Middle frontal gyrus (tissue), 1 donor: ENCODE data around the gene AQP12A.
"Not testable (repeated sequence)": the region's sequence is repeated elsewhere in the genome, so short reads cannot be mapped to it uniquely, and the experiment has no call there.

Experiments
- DNase-seq: peaks from one replicate; pipeline ENCODE4 v3.0.0-alpha.2; 2015; ENCODE audit warnings: low spot score; ENCODE audit errors: extremely low spot score

AQP12A gene

DNA sequence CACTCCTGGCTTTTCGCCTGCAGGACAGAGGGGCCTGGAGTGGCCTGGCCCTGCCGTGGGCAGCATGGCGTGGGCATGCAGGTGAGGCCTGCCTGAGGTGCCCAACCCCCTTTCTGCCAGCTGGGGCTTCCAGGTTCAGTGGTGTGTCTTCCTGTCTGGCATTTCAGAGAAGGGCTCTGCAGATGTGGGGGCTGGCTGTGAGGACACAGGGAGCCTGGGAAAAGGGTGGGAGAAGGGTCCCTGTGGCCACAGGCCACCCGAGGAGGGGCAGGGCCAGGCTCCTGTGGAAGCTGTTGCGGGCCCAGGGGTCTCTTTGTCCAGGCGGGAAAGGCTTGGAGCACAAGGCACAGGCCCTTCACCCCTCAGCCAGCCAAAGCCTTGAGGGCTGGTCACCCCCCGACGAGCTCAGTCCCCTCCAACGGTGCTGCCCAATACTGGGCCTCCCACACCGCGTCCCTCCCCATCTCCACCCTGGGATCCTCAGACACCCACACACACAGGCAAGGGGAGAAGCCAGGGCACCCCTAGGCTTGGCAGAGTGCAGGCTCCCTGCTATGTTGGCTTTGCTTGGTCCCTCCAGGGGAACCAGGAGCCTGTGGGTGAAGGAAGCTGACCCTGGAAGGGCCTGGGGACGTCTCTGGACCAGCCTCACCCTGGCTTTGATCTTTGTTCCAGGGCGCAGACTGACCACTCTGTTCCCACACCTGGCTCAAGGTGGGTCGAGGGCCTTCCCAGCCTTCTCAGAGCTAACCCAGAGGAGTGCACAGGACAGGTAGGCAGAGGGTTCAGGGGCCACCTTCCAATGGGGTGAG is 3.7 kb upstream of the AQP12A start:
- no peak for DNase-seq

DNA sequence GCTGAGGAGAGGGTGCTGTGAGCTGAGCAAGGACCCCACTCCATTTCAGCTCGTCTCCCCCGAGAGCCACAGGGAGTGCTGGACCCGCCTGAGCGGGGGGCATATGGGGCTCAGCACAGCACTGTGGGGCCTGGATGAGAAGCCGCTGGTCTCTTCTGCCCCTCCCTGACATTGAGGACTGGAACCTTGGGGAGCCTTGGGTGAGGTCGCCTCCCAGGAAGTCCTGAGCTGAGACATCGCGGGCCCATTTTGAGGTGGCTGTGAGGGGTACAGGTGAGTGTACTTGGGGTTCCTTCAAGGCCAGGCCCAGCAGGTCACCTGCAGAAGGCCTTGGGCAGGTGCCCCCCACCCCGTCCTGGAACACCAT is 3.1 kb upstream of the AQP12A start:
- DNase-seq = no peak

DNA sequence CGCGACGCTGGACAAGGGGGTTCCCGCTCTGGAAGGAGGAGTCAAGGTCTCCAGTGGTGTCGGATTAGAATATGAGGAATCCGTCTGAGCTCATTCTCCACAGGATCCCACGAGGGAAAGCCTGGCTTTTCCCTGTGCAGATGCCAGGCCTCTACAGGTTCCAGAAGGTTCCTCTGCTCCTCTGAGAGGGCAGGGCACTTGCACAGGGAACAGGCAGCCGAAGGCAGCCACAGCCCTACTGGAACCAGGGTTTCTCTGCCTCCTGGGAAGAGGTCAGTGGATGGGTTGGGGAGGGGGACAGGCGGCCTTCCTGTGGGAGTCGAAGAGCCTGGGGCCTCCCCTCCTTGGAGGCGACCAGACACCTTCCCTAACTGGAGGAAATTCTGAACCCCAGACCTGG is 1.7 kb upstream of the AQP12A start:
- no peak for DNase-seq

DNA sequence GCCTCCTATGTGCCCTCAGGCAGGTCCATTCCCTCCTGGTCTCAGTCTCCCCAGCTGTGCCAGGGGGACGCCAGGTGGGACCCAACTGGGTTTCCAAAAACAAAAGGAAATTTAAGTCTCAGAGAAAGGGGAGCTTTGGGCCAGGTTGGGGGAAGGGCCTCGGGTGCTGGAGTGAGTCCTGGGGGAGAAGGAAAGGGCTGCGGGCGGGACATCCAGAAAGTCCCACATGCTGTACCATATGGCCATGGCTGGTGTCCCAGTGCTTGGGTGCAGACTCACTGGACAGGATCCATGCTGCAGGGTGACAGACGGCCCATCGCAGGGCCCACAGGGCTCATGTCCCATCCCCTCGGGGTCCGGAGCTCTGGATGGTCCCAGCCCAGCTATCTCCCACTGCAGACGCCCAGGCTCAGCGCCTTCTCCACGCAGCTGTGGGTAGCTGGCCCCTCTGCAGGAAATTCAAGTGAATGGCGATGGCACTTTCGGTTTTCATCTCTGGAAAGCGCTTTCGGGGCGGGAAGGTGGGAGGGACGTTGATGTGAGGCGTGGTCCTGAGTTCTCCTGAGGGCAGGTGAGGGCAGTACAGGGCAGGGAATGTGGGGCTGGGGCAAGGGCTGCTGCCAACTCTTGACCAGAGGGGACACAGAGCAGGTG is 1.1 kb upstream of the AQP12A start:
- not testable (repeated sequence) for DNase-seq

DNA sequence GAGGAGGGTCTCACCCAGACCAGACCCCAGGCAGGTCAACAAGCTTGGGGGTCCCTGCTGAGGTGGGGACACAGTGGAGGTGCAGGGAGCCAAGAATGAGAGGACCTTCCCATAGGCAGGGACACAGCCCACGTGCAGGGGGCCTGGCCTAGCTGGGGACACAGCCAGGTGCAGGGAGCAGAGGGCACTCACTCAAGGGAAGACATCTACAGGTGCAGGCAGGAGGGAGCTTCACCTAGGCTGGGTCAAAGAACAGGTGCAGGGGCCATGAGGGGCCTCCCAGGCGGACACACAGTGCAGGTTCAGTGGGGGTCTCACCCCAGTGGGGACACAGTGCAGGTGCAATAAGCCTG is 615 bp upstream of the AQP12A start:
- not testable (repeated sequence) for DNase-seq

DNA sequence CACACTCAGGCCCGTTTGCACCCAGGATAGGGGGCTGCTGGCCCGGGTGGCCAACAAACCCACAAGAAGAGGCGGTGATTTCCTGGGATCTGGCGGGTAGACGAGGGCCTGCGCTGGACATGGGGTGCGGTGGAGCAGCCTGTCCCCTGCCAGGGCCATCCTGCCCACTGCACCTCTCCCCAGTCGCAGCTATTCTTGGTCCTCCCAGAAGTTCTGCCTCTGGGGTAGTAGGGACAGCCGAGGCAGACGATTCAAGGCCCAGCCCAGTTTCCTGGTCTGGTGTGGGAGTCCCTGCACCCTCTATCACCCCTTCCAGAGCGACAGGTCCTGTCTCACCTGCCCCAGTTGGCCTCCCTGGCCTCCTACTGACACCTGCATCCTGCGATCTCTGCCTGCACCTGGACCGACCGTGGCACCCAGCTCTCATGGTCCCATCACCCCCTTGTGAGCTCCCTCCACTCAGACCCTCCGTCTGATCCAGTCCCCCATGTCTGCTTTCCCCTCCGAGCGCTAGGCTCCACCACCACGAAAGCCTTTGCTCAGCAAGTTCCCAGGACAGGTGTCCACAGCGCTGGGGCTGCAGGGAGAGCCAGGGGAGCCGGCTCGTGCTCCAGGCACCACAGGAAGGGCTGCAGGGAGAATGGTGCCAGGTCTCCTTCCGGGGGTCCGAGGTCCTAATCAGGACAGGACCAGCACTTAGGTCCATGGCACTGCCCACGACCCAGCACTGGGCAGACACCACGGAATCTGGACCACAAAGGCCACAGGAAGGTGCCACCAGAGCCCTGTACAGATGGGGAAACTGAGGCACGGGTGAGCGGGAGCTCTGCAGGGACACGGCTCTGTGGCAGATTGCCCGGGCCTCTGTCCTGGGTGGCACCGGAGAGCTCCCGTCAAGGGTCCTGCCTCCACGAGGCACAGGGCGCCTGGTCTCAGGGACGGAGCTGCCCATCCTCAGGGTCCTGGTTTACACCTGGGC is 1.2 kb downstream of the AQP12A start:
- not testable (repeated sequence) for DNase-seq

DNA sequence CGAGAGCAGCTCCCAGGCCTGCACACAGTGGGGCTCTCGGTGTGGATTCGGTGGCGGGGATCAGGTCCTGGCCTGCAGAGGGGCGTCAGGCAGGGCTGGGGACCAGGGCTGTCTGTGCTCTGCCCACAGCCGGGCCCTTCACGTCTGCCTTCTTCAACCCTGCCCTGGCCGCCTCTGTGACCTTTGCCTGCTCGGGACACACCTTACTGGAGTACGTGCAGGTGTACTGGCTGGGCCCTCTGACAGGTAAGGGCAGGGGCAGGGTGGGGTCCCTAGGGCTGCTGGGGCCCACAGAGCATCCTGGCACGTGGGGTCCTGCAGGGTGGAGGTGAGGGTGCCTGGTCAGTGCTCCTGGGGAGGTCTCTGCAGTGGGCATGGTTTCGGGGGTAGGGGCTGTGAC is 2.6 kb downstream of the AQP12A start:
- not testable (repeated sequence) for DNase-seq

DNA sequence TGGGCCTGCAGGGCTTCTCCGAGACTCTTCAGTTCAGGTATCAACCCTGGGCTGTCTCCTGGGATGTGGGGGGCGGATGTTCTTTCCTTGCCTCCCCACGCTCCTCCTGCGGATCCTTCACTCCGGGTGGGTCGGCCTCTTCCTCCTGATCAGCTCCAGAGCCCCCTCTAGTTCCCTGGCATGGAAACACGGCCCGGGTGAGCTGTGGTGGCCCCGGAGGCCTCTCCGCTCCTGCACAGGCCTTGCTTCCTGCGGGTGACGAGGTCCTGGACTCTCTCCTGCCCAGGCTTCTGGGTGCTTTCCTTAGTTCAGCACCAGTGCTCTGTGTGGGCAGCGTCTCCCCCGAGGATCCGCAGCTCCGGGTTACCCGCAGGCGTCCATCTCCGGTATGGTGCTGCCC is 3.9 kb downstream of the AQP12A start:
- DNase-seq = not testable (repeated sequence)

DNA sequence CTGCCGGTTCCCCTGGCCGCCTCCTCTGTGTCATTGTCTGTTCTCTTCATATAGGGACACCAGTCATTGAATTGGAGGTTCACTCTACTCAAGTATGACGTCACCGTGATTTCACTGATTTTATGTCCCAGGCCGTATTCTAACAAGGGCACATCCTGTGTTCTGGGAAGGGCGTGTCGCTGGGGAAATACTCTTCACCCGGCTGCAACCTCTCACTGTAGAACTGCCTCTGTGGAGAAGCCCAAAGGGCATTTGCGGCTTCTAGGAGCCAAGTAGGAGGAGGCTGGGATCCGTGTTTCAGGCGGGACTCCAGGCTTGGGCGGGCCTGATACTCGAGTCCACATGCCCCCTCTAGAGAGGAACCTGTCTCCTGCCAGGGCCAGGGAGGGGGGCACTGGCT is 4.8 kb downstream of the AQP12A start:
- not testable (repeated sequence) for DNase-seq

DNA sequence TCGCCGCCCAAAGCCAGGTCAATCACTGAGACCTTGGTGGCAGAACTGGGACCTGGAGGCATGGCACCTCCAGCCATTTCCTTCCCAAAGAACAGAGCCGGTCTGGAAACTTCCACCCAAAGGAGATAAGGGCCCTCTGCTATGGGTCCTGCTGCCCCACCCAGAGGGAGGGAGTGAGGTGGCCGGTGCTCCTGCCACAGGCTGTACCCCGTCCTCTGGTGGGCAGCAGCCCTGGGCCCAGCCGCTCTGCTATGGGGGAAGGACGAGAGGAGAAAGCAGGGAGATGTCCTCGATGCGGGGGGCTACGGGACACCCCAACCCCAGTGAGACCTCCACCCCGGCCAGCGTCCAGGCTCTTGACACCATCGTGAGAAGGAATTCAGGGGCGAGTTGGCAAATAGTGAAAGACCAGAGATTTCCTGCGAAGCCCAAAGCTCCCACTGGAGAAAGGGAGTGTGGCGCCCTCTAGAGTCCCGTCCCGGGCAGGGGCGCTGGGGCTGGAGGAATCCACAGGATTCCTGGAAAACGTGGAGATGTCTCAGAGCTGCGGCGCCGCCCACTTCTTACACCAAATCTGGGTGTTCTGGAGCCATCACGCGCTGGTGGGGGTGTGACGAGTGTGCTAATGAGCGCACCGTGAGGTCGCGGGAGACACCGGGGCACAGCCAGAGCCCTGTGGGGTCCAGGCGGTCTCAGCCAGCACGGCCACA is 7.3 kb downstream of the AQP12A start:
- not testable (repeated sequence) for DNase-seq

DNA sequence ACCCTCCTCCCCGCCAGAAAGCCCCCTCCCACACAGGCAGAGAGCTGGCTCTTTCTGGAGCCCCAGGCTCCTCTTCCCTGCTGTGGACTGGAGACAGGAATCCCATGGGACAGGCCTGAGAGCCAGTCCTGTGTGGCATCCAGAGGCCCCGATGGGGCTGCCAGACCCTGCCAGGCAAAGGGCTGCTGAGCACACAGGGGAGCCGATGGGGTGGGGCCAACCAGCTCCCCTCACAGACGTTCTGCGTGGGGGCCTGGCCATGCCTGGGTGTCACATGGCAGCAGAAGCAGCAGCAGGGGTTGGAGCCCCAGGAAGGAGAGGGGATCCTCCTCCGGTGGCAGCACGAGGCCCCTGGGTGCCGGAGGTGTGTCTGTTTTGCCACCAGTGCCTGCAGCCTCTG is 8.2 kb downstream of the AQP12A start:
- not testable (repeated sequence) for DNase-seq

DNA sequence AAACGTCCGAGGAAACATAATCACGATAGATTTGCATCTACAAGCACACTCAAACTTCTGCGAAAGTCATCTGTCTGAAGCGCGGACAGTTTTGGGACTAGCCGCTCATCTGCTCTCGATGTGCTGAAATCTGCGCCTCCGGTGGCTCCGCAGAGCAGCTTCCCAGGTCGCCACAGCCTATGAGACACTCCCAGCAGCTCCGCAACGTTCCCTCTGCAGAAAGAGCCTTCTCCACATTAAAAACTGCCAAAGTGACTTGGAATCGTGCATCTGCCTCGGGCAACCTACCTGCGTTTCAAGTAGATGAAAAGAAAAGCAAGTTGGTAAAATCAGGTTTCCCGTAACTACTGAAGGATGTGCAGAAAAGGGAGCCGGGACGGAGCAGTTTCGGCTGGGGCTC is 8.9 kb downstream of the AQP12A start:
- not testable (repeated sequence) for DNase-seq

DNA sequence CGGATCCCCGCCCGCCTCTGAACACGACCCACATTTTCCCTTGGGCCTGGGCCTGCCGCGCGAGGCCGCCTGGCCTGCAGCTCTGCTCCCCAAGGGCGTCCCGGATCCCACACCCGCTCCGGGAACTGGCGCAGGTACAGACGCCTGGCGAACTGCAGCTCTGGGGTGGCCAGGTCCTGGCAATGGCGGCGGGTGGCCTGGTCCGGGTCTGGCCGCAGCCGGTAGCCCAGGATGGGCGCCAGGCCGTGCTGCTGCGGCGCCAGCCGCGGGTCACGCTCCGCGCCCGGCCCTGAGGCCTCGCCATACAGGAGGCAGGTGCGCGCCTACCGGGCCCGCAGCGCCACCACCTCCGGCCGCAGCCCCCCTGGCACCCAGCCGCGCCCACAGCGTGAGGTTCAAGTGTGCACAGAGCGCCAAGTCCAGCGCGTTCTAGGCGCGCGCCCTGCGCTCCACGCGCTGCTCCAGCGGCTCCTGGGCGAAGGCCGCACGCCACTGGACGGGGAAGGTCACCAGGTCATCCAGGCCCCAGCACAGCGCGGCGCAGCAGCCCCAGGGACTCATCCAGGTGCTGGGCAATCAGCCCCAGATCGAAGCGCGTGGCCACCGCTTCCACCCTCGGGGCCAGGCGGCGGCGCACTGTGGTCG is 9.5 kb downstream of the AQP12A start:
- no peak for DNase-seq

DNA sequence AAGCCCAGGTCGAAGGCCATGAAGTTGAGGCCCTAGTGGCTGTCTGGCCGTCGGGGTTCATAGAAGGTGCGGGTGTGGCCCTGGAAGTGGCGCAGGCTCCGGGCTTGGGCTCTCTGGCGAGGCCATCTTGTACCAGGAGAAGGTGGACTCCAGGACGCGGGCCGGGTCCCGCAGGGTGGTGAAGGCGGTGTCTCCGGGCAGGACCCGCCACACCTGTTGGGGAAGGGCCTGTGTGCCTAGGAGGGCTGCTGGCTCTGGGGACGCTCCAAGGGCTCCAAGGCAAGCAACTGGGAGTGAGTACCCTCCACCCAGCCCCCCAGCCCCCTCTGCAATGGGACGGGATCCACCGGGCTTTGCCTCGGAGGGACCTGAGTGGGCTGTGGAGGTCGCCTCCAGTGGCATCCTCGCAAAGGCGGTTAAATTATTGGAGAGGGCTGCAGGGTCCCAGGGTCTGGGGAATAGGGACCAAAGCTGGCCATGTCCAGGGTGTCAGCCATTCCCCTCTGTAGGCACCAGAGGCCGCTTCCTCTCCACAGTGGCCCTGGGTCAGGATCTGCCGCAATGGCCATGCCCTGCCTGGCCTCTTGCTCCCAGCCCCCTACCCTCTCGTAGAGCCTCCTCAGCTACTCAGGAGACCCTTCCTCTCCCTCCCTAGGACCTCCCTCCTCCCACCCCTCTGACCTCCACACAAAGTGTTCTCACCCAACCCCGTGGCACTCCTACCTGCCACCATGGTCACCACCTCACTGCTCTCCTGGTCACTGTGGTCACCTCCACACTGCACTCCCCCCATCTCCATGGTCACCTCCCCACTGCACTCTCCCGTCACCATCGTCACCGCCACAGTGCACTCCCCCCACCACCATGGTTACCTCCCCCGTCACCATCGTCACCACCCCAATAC is 10.3 kb downstream of the AQP12A start:
- DNase-seq = no peak

DNA sequence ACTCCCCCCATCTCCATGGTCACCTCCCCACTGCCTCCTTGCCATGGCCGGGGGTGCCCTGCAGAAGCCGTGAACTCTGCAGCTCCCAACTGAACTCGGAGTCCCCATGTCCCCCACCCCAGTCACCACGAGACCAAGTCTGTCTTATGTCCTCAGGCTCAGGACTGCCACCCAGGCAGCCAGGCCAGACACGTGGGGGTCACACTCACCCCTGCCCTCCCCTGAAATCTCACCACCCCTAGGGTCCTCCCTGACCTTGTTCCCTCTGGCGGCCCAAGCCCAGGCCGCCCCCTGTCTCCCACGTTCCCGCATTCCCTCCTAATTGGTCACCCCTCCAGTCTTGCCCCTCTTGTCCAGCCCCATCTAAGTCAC is 11.0 kb downstream of the AQP12A start:
- no peak for DNase-seq

DNA sequence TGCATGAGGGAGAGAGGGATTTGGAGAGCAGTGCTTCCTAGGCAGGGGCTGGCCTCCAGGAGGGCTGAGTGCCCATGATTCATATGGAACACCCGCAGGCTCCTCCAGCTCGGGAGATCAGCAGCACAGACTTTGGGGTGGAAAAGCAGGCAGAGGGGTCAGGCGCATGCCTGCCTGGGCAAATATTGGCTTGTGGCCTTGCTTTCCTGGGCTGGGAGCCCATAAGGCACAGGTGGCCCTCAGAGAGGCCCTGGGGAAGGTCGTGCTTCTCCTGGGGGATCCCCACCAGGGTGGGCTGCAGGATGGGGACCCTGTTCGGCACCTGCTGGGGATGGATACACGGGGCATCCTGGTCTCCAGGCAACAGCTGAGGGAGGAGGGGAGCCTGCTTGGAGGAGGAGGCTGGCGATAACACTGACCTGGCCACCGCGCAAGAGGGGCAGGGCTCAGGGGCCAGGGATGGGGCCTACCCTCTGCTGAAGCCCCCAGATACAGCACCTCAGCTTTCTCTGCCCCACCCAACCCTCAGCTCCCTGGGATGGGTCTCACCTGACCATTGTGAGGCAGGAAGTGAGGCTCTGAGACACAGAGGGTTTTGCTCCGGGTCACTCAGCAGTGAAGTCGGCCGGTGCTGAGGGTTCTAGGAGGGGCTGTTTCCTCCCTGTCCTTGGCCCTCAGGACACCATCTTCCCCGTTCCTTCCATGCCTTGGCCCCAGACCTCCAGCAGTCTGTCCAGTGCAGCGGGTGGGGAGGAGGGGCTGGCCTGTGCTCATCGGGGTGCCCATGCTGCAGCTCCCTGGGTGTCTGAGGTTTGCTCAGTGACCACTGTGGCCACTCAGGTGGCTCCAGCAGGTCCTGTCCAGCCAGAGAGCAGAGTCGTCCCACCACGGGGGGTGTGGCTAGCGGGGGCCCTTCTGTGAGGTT is 12.0 kb downstream of the AQP12A start:
- DNase-seq = no peak

DNA sequence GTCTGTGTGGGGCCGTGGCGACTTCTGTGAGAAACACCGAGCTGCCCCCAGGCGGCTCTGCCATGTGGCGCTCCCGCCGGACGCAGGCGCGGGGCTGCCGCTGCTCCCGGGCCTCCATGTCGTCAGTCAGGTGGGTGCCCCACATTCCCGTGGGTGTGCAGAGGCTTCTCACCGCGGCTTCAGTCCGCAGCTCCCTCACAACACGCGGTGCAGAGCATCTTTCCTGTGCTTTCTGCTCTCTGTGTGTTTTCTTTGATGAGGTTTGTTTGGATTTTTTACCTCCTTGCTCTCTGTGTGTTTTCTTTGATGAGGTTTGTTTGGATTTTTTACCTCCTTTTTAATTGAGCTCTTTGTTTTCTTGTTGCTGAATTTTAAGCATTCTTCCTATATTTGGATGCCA is 13.0 kb downstream of the AQP12A start:
- DNase-seq = no peak

DNA sequence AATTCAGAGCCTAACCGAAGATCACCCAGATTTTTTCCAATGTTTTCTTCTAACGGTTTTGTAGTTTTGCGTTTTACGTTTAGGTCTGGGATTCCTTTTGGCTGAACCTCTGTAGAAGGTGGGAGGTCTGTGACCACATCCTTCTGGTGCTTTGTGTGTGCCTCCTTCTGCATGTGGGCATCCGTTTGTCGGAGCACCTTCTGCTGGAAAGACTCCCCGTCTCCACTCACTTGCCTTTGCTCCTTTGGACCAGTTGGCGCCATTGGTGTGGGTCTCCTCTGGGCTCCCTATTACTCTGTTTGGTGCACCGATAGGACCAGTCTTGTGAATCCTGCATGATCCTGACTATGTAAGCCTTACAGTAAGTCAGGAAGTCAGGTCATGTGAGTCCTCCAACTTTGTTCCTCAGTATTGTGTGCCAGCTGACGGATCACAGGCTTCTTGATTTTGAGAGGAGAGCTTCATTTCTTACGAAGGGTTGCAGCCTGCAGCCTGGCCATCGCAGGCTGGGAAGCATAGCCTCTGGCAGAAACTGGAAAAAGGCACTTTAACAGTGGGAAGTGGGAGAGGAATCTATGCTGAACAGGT is 13.6 kb downstream of the AQP12A start:
- DNase-seq = no peak
